Thymus (tissue), 14 donors: ENCODE measurements around the gene SH3PXD2A. TPM values are rescaled to one million over a fixed set of nuclear protein-coding genes. Genes with fewer than 3 reads are reported as not detected.

Source experiments
- DNase-seq, 9 donors: peaks; one replicate each; pipeline ENCODE4 v3.0.0-alpha.2; 2013; ENCODE audit warnings: low spot score in 9 of 9, low read depth in 6 of 9, missing footprints in 1 of 9
- H3K27ac ChIP-seq, 2 donors: one replicate each; pipeline ENCODE4 v1.5.1; 2013; ENCODE audit warnings: control low read depth in 1 of 2, low read depth in 1 of 2, low read length in 1 of 2, mild to moderate bottlenecking in 1 of 2, moderate library complexity in 1 of 2
- H3K27me3 ChIP-seq, 2 donors: one replicate each; pipeline ENCODE4 v1.5.1; 2013; ENCODE audit warnings: low read length in 1 of 2; ENCODE audit not compliant: control insufficient read depth in 2 of 2, insufficient read depth in 1 of 2
- H3K36me3 ChIP-seq, 2 donors: one replicate each; pipeline ENCODE4 v1.5.1; 2013; ENCODE audit warnings: low read length in 1 of 2, mild to moderate bottlenecking in 1 of 2, moderate library complexity in 1 of 2; ENCODE audit not compliant: control insufficient read depth in 2 of 2, insufficient read depth in 2 of 2
- H3K4me1 ChIP-seq, 2 donors: one replicate each; pipeline ENCODE4 v1.5.1; 2013; ENCODE audit warnings: low read length in 2 of 2; ENCODE audit not compliant: control insufficient read depth in 2 of 2, insufficient read depth in 2 of 2
- H3K4me3 ChIP-seq, 2 donors: one replicate each; pipeline ENCODE4 v1.5.1; 2013; ENCODE audit warnings: low read length in 2 of 2, control low read depth in 1 of 2, mild to moderate bottlenecking in 1 of 2
- H3K9me3 ChIP-seq, 2 donors: one replicate each; pipeline ENCODE4 v1.5.1; 2013; ENCODE audit warnings: low read length in 1 of 2, mild to moderate bottlenecking in 1 of 2; ENCODE audit not compliant: control insufficient read depth in 2 of 2, insufficient read depth in 1 of 2
- WGBS: extraction: QIAGEN DNeasy Blood & Tissue Kit; methylation state at CpG from one replicate; pipeline ENCODE4 v1.1.7; 2013; 5-methylcytosine and 5-hydroxymethylcytosine counted together
- long read RNA-seq, 10 donors: transcript quantifications; one replicate each; lab custom pipeline, GENCODE V29; 2026
- polyA plus RNA-seq: library from polyadenylated mRNA; stranded (reverse); fragments of 200-250 nt; gene quantifications from one replicate; pipeline ENCODE4 v1.2.3, GENCODE V29; 2013
- total RNA-seq: library from RNA; stranded (reverse); fragments of 120-200 nt; gene quantifications from one replicate; pipeline ENCODE4 v1.2.4, GENCODE V29; 2013
- donor health status: healthy.

The SH3PXD2A gene, protein sequence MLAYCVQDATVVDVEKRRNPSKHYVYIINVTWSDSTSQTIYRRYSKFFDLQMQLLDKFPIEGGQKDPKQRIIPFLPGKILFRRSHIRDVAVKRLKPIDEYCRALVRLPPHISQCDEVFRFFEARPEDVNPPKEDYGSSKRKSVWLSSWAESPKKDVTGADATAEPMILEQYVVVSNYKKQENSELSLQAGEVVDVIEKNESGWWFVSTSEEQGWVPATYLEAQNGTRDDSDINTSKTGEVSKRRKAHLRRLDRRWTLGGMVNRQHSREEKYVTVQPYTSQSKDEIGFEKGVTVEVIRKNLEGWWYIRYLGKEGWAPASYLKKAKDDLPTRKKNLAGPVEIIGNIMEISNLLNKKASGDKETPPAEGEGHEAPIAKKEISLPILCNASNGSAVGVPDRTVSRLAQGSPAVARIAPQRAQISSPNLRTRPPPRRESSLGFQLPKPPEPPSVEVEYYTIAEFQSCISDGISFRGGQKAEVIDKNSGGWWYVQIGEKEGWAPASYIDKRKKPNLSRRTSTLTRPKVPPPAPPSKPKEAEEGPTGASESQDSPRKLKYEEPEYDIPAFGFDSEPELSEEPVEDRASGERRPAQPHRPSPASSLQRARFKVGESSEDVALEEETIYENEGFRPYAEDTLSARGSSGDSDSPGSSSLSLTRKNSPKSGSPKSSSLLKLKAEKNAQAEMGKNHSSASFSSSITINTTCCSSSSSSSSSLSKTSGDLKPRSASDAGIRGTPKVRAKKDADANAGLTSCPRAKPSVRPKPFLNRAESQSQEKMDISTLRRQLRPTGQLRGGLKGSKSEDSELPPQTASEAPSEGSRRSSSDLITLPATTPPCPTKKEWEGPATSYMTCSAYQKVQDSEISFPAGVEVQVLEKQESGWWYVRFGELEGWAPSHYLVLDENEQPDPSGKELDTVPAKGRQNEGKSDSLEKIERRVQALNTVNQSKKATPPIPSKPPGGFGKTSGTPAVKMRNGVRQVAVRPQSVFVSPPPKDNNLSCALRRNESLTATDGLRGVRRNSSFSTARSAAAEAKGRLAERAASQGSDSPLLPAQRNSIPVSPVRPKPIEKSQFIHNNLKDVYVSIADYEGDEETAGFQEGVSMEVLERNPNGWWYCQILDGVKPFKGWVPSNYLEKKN
- total RNA-seq (3.8 TPM), polyA plus RNA-seq (9.5 TPM)
- long read RNA-seq, donor 1, result 0 reads
- long read RNA-seq, donor 2, result 0 reads
- long read RNA-seq, donor 3, result 0 reads
- long read RNA-seq, donor 4, result 0 reads
- long read RNA-seq, donor 5, result 0 reads
- long read RNA-seq, donor 6, result 0 reads
- long read RNA-seq, donor 7, result 0 reads
- long read RNA-seq, donor 8, result 0 reads
- long read RNA-seq, donor 9, result 0 reads
- long read RNA-seq, donor 10, result 0 reads

DNA sequence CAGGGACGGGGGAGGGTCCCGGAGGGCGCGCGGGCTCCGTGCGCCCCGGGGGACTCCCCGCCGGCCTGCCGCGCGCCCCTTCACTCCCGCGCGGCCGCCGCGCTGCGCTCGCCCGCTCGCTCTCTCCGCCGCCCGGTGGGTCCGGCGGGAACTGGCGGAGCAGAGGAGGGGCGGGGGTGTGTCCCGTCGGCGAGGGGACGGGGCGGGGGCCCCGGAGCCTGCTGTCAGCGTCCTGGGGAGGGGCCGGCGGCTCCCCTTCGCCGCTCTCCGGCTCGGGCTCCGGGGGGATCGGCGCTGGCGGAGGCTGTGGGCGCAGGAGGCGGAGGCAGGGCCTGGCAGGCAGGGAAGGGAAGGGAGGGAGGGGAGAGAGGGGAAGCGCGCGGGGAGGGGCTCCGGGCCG is at the start of gene SH3PXD2A:
SH3PXD2A (minus strand) TSS at position 153 of the 400 bp plus-strand sequence. CDS start 310 bp downstream, outside the sequence.
- under 1% methylated on average over 54 of the region's 54 CpGs for WGBS

GRCh38 chr10:103901299-103901698 is 45.9 kb upstream of the SH3PXD2A start:
- Histone ChIP-seq H3K4me1 (peaks cover 0 to 4% of the 10 kb centered on the region in 2 donors), H3K4me3 (no peak overlapping the region), H3K36me3 (peaks cover 29 to 49% of the 10 kb centered on the region in 2 donors), H3K9me3 (no peaks in the 10 kb centered on the region), H3K27ac (no peak overlapping the region), H3K27me3 (no peaks in the 10 kb centered on the region)
- 77% methylated on average over 5 of the region's 5 CpGs for WGBS
- no peak for DNase-seq

More for the DNA sequence above, at the start of gene SH3PXD2A:
- Histone ChIP-seq H3K27ac (no peak within 1 kb of the TSS), H3K27me3 (peaks cover 30 to 62% of the 10 kb centered on the region in 2 donors), H3K36me3 (no peaks in the 10 kb centered on the region), H3K4me3 (peak within 1 kb of the TSS; percentile 40 to 50), H3K9me3 (no peaks in the 10 kb centered on the region), H3K4me1 (peaks cover 0 to 16% of the 10 kb centered on the region in 2 donors)
- peak in 1 of 9 donors; percentile 37 for DNase-seq

DNA sequence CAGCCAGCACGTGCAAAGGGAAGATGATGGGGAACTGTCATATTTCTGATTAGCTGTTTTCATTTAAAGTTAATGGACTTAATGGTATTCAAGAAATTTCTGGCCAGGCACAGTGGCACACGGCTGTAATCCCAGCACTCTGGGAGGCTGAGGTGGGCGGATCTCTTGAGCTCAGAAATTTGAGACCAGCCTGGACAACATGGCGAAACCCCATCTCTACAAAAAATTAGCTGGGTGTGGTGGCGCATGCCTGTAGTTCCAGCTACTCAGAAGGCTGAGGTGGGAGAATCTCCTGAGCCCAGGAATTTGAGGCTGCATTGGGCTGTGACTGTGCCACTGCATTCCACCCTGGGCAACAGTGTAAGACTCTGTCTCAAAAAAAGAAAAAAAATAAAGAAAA is 43.9 kb upstream of the SH3PXD2A start:
- Histone ChIP-seq H3K27ac (no peak overlapping the region), H3K4me3 (no peak overlapping the region), H3K36me3 (peaks cover 30 to 49% of the 10 kb centered on the region in 2 donors), H3K27me3 (no peaks in the 10 kb centered on the region), H3K9me3 (no peaks in the 10 kb centered on the region), H3K4me1 (no peaks in the 10 kb centered on the region)
- no peak for DNase-seq
- WGBS, result 99% methylated on average over 5 of the region's 5 CpGs

DNA sequence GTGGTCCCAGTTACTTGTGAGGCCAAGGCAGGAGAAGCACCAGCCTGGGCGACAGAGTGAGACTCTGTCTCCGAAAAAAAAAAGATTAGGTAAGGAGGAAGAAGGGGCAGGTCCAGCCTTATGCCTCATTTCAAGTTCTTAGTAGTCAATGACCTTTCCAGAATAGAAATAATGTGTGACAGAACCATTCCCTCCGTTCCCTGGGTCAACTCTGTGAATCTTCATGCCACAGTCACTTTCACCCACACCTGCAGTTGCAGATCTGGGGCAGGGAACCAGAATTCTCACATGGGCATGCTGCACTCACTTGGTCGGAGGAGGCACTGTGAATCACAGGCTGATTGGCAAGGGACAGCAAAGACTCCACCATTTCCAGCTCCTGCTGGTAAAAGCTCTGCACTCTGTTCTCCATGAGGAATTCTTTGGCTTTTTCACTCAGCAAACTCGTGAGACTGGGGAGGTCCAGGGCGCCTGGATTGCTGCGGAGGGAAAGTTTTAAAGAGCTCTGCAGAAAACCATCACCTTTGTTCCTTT is 41.9 kb upstream of the SH3PXD2A start:
- H3K27me3 ChIP-seq, result no peaks in the 10 kb centered on the region
- peaks cover 31 to 44% of the 10 kb centered on the region in 2 donors for H3K36me3 ChIP-seq
- no peak overlapping the region for H3K4me3 ChIP-seq
- no peaks in the 10 kb centered on the region for H3K4me1 ChIP-seq
- no peak for DNase-seq
- no peak overlapping the region for H3K27ac ChIP-seq
- 96% methylated on average over 7 of the region's 7 CpGs for WGBS
- no peaks in the 10 kb centered on the region for H3K9me3 ChIP-seq

DNA sequence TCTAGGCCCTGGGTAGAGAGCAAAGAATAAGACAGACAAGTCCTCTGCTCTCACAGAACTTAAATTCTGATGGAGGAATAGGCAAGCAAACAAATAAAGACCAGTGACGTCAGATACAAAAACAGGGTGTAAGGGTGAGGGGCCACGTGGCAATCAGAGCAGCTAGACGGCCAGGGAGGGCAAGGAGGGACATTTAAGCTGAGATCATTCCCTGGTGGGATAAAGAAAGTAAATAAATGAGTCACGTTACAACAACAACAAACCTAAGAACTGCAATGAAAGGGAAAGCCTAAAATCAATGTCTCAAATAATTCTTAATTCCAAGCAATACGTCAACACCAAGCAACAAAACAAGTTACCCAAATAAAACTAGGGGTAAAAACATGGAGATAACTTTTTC is 40.8 kb upstream of the SH3PXD2A start:
- H3K27me3 ChIP-seq, result no peaks in the 10 kb centered on the region
- DNase-seq, result no peak
- peaks cover 29 to 46% of the 10 kb centered on the region in 2 donors for H3K36me3 ChIP-seq
- no peaks in the 10 kb centered on the region for H3K4me1 ChIP-seq
- WGBS, result 96% methylated on average over 5 of the region's 5 CpGs
- H3K4me3 ChIP-seq, result no peak overlapping the region
- H3K9me3 ChIP-seq, result no peaks in the 10 kb centered on the region
- no peak overlapping the region for H3K27ac ChIP-seq

GRCh38 chr10:103895411-103896186 is 40.2 kb upstream of the SH3PXD2A start:
- Histone ChIP-seq H3K9me3 (no peaks in the 10 kb centered on the region), H3K4me1 (peaks cover 0 to under 1% of the 10 kb centered on the region in 2 donors), H3K4me3 (no peak overlapping the region), H3K36me3 (peaks cover 27 to 50% of the 10 kb centered on the region in 2 donors), H3K27ac (no peak overlapping the region), H3K27me3 (no peaks in the 10 kb centered on the region)
- WGBS, result 91% methylated on average over 9 of the region's 9 CpGs
- DNase-seq, result no peak

DNA sequence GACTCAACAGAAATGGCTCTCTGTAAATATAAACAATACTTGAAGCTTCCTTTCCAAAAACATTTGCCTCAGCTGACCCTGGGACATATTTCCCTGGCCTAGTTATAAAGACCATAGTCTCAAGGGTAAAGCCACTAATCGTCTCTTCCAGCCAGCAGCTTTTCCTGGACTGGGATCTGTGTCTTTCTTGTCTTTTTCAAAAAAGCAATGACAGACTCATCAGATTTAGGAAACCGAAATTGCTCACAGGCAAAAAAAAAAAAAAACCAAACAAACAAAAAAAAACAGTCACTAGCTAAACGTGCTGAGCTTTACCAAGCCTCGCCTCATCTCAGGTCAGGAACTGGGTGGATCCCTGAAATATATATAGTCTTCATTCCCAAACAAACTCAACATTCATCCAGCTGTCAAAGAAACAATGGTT is 39.1 kb upstream of the SH3PXD2A start:
- Histone ChIP-seq H3K9me3 (no peaks in the 10 kb centered on the region), H3K27me3 (no peaks in the 10 kb centered on the region), H3K4me1 (peaks cover 3 to 7% of the 10 kb centered on the region in 2 donors), H3K36me3 (peaks cover 27 to 47% of the 10 kb centered on the region in 2 donors), H3K4me3 (no peak overlapping the region), H3K27ac (peak overlapping the region; percentile 22 to 55)
- WGBS, result 88% methylated on average over 4 of the region's 4 CpGs
- no peak for DNase-seq

GRCh38 chr10:103893817-103894216 is 38.4 kb upstream of the SH3PXD2A start:
- no peak overlapping the region for H3K4me3 ChIP-seq
- no peaks in the 10 kb centered on the region for H3K27me3 ChIP-seq
- peaks cover 21 to 43% of the 10 kb centered on the region in 2 donors for H3K36me3 ChIP-seq
- H3K4me1 ChIP-seq, result peaks cover 3 to 8% of the 10 kb centered on the region in 2 donors
- H3K27ac ChIP-seq, result peak overlapping the region in 1 of 2 donors; percentile 22
- 93% methylated on average over 2 of the region's 2 CpGs for WGBS
- no peak for DNase-seq
- H3K9me3 ChIP-seq, result no peaks in the 10 kb centered on the region
